Activated naive CD8-positive, alpha-beta T cell (primary cell): Measurements from ENCODE around the gene ORC6.

Source experiments
- H3K27ac Mint-ChIP-seq: one replicate; pipeline ENCODE4 v1.8.0; 2021; ENCODE audit warnings: mixed read lengths
- H3K27me3 Mint-ChIP-seq: one replicate; pipeline ENCODE4 v1.8.0; 2021; ENCODE audit warnings: mixed read lengths
- H3K36me3 Mint-ChIP-seq: one replicate; pipeline ENCODE4 v1.8.0; 2021; ENCODE audit warnings: mixed read lengths
- H3K4me1 Mint-ChIP-seq: one replicate; pipeline ENCODE4 v1.8.0; 2021; ENCODE audit warnings: low read depth, mixed read lengths
- H3K4me3 Mint-ChIP-seq: one replicate; pipeline ENCODE4 v1.8.0; 2021; ENCODE audit warnings: mild to moderate bottlenecking, mixed read lengths
- H3K9me3 Mint-ChIP-seq: one replicate; pipeline ENCODE4 v1.8.0; 2021; ENCODE audit warnings: low read depth, mixed read lengths

The ORC6 gene

GRCh38 chr16:46690281-46691178 lies 1.1 kb downstream of the ORC6 start:
- Mint-ChIP-seq H3K4me1 (peaks cover 27% of the 10 kb centered on the region), H3K27me3 (no peaks in the 10 kb centered on the region), H3K4me3 (no peak overlapping the region), H3K27ac (no peak overlapping the region), H3K36me3 (peaks cover 5% of the 10 kb centered on the region), H3K9me3 (no peaks in the 10 kb centered on the region)

- Mint-ChIP-seq H3K9me3 (no peaks in the 10 kb centered on the region), H3K36me3 (peaks cover 10% of the 10 kb centered on the region), H3K27me3 (no peaks in the 10 kb centered on the region), H3K4me3 (no peak overlapping the region), H3K27ac (no peak overlapping the region), H3K4me1 (peaks cover 19% of the 10 kb centered on the region)
These were observed 2.3 kb downstream of the ORC6 start for GRCh38 chr16:46691726-46692125.

- Mint-ChIP-seq H3K36me3 (peaks cover 15% of the 10 kb centered on the region), H3K27ac (no peak overlapping the region), H3K27me3 (no peaks in the 10 kb centered on the region), H3K4me1 (peaks cover 3% of the 10 kb centered on the region), H3K9me3 (no peaks in the 10 kb centered on the region), H3K4me3 (no peak overlapping the region)
These were observed 4.1 kb downstream of the ORC6 start for GRCh38 chr16:46693598-46693997.

- H3K9me3 Mint-ChIP-seq = no peaks in the 10 kb centered on the region
- H3K27ac Mint-ChIP-seq = no peak overlapping the region
- H3K4me3 Mint-ChIP-seq = no peak overlapping the region
- H3K36me3 Mint-ChIP-seq = peaks cover 15% of the 10 kb centered on the region
- H3K4me1 Mint-ChIP-seq = peaks cover 3% of the 10 kb centered on the region
- H3K27me3 Mint-ChIP-seq = no peaks in the 10 kb centered on the region
These were observed 6.5 kb downstream of the ORC6 start for GRCh38 chr16:46695937-46696336.

GRCh38 chr16:46696957-46697356 lies 7.5 kb downstream of the ORC6 start:
- Mint-ChIP-seq H3K27me3 (no peaks in the 10 kb centered on the region), H3K4me1 (no peaks in the 10 kb centered on the region), H3K4me3 (no peak overlapping the region), H3K36me3 (peaks cover 15% of the 10 kb centered on the region), H3K9me3 (no peaks in the 10 kb centered on the region), H3K27ac (no peak overlapping the region)

- no peaks in the 10 kb centered on the region for H3K4me1 Mint-ChIP-seq
- H3K36me3 Mint-ChIP-seq = peaks cover 11% of the 10 kb centered on the region
- no peak overlapping the region for H3K27ac Mint-ChIP-seq
- no peaks in the 10 kb centered on the region for H3K27me3 Mint-ChIP-seq
- no peak overlapping the region for H3K4me3 Mint-ChIP-seq
- H3K9me3 Mint-ChIP-seq = no peaks in the 10 kb centered on the region
These were observed 10.6 kb downstream of the ORC6 start for GRCh38 chr16:46700048-46700447.

GRCh38 chr16:46701615-46702014 lies 12.2 kb downstream of the ORC6 start:
- no peaks in the 10 kb centered on the region for H3K27me3 Mint-ChIP-seq
- H3K4me1 Mint-ChIP-seq = no peaks in the 10 kb centered on the region
- peaks cover 6% of the 10 kb centered on the region for H3K36me3 Mint-ChIP-seq
- H3K4me3 Mint-ChIP-seq = no peak overlapping the region
- no peaks in the 10 kb centered on the region for H3K9me3 Mint-ChIP-seq
- H3K27ac Mint-ChIP-seq = no peak overlapping the region

- H3K27me3 Mint-ChIP-seq = no peaks in the 10 kb centered on the region
- H3K4me1 Mint-ChIP-seq = no peaks in the 10 kb centered on the region
- peaks cover 4% of the 10 kb centered on the region for H3K36me3 Mint-ChIP-seq
- H3K27ac Mint-ChIP-seq = no peak overlapping the region
- no peaks in the 10 kb centered on the region for H3K9me3 Mint-ChIP-seq
- no peak overlapping the region for H3K4me3 Mint-ChIP-seq
These were observed 12.6 kb downstream of the ORC6 start for GRCh38 chr16:46702030-46702429.

GRCh38 chr16:46706642-46707041 lies 17.2 kb downstream of the ORC6 start:
- Mint-ChIP-seq H3K27me3 (no peaks in the 10 kb centered on the region), H3K27ac (no peak overlapping the region), H3K9me3 (no peaks in the 10 kb centered on the region), H3K4me3 (no peak overlapping the region), H3K36me3 (no peaks in the 10 kb centered on the region), H3K4me1 (no peaks in the 10 kb centered on the region)

GRCh38 chr16:46709469-46710005 lies 20.1 kb downstream of the ORC6 start:
- Mint-ChIP-seq H3K27ac (no peak overlapping the region), H3K4me1 (no peaks in the 10 kb centered on the region), H3K36me3 (no peaks in the 10 kb centered on the region), H3K27me3 (no peaks in the 10 kb centered on the region), H3K9me3 (no peaks in the 10 kb centered on the region), H3K4me3 (no peak overlapping the region)

- H3K9me3 Mint-ChIP-seq = no peaks in the 10 kb centered on the region
- H3K36me3 Mint-ChIP-seq = no peaks in the 10 kb centered on the region
- H3K27ac Mint-ChIP-seq = no peak overlapping the region
- H3K4me1 Mint-ChIP-seq = no peaks in the 10 kb centered on the region
- no peak overlapping the region for H3K4me3 Mint-ChIP-seq
- no peaks in the 10 kb centered on the region for H3K27me3 Mint-ChIP-seq
These were observed 21.9 kb downstream of the ORC6 start for GRCh38 chr16:46711106-46712058.

- Mint-ChIP-seq H3K27ac (no peak overlapping the region), H3K27me3 (no peaks in the 10 kb centered on the region), H3K9me3 (no peaks in the 10 kb centered on the region), H3K36me3 (no peaks in the 10 kb centered on the region), H3K4me1 (no peaks in the 10 kb centered on the region), H3K4me3 (no peak overlapping the region)
These were observed 23.5 kb downstream of the ORC6 start for GRCh38 chr16:46712911-46713310.

GRCh38 chr16:46713634-46714033 lies 24.2 kb downstream of the ORC6 start:
- no peaks in the 10 kb centered on the region for H3K27me3 Mint-ChIP-seq
- H3K4me1 Mint-ChIP-seq = no peaks in the 10 kb centered on the region
- H3K9me3 Mint-ChIP-seq = no peaks in the 10 kb centered on the region
- no peaks in the 10 kb centered on the region for H3K36me3 Mint-ChIP-seq
- H3K4me3 Mint-ChIP-seq = no peak overlapping the region
- no peak overlapping the region for H3K27ac Mint-ChIP-seq

GRCh38 chr16:46714797-46715591 lies 25.5 kb downstream of the ORC6 start:
- Mint-ChIP-seq H3K4me1 (no peaks in the 10 kb centered on the region), H3K27me3 (no peaks in the 10 kb centered on the region), H3K9me3 (no peaks in the 10 kb centered on the region), H3K36me3 (no peaks in the 10 kb centered on the region), H3K4me3 (no peak overlapping the region), H3K27ac (no peak overlapping the region)
